GM10248 (cell line): ENCODE measurements around the gene ADGRG3.

Experiments used
- CTCF ChIA-PET: fragments of 300-600 bp; sonication (Branson Sonifier 250); formaldehyde crosslinking; extraction: SDS; loops from one replicate; lab custom pipeline; 2021; ENCODE audit warnings: antibody characterized with exemption; lab: Yijun Ruan, JAX
- POLR2A ChIA-PET: fragments of 350-650 bp; sonication (Branson Sonifier 250); formaldehyde crosslinking; extraction: SDS; loops from one replicate; lab custom pipeline; 2020; ENCODE audit warnings: antibody characterized with exemption; lab: Yijun Ruan, JAX
- DNase-seq: peaks from one replicate; pipeline ENCODE4 v3.0.0; 2012; ENCODE audit errors: extremely low spot score
- TF ChIP-seq, protein P1 (sequence below): IDR thresholded peaks from 2 replicates; pipeline ENCODE4 v1.5.1; 2012; ENCODE audit warnings: mild to moderate bottlenecking, low read depth; ENCODE audit errors: extremely low read depth, missing control alignments, control extremely low read depth

The ADGRG3 gene

DNA sequence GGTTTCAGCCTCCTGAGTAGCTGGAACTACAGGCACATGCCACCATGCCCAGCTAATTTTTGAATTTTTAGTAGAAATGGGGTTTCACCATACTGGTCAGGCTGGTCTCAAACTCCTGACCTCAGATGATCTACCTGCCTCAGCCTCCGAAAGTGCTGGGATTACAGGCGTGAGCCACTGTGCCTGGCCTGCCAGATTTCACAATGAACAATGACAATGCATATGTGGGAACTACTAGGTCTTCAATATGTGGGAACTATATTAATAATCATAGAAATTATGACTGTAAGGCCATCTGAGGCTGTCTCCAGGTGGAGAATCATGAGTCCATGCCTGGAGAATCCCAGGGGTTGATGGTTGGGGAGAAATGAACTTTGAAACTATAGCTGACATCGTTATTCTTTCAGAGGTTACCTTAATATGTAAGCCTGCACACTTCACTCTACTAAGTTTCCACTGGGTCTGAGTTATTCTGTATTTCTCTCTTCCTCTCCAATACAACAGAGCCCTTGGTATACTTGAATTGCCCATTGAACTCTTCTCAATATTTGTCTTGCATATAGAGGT, 19.3 kb downstream of the ADGRG3 start:
- no peak for DNase-seq
- TF ChIP-seq, protein P1, sequence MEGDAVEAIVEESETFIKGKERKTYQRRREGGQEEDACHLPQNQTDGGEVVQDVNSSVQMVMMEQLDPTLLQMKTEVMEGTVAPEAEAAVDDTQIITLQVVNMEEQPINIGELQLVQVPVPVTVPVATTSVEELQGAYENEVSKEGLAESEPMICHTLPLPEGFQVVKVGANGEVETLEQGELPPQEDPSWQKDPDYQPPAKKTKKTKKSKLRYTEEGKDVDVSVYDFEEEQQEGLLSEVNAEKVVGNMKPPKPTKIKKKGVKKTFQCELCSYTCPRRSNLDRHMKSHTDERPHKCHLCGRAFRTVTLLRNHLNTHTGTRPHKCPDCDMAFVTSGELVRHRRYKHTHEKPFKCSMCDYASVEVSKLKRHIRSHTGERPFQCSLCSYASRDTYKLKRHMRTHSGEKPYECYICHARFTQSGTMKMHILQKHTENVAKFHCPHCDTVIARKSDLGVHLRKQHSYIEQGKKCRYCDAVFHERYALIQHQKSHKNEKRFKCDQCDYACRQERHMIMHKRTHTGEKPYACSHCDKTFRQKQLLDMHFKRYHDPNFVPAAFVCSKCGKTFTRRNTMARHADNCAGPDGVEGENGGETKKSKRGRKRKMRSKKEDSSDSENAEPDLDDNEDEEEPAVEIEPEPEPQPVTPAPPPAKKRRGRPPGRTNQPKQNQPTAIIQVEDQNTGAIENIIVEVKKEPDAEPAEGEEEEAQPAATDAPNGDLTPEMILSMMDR, result no peak
- ChIA-PET CTCF (no interaction called here), POLR2A (no interaction called here)

DNA sequence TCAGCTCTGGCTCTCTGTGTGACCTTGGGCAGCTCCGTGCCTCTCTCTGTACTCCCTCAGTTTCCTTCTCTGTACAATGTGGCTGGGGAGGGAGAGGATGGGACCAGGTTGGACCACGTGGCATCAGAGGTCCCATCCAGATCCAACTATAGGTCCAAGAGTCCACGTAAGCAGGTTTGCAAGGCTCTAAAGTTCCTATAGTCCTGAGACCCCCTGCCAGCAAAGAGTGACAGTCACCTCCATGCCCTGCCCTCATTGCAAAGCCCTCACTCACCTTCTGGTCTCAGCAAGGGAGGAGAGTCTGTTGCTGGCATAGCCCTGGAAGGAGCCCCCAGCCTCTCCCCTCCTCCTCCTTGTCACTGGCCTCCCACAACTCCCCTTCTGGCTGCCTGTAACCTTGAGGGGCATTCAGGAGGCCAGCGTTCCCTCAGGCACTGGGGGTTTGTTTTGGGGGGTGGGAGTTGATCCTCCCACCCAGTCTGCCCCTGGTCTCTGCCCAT, 20.4 kb downstream of the ADGRG3 start:
- ChIA-PET CTCF (interaction anchor here (2.9 kb wide), 1 partner anchor 112 kb away, joined by 7 read pairs; no protein-coding TSS in a partner anchor), POLR2A (no interaction called here)
- no peak for DNase-seq
- TF ChIP-seq, protein P1, result no peak

DNA sequence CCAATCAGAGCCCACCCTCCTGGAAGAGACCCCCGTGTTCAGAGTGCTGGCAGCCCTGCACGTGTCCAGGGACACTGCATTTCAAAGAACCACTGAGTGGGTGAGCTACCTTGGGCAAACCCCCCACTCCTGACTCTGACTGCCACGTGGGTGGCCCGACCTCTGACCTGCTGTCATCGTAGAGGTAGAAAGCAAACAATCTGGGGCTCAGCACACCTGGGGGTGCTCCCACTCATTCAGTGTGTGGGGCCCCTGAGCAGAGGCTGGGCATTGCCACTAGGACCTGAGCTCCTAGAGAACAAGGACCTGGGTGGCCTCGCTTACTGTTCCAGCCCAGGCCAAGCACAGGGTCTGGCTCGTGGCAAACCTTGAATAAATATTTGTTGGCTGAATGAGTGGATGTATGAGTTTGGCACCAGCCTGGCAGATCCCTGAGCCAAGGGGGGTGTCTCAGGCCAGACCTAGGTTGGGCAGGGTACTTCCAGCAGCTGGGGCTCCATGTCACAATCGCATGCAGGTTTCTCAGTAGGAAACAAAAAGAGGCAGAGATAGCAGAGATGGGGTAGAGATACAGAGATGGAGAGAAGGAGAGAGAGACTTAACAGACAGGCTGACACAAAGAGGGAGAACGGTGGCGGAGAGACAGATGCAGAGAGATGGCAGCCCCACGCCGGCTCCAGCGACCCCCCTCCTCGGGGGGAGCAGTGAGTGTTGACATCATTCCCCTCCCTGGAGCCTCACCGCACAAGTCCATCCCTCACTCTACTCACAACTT, 21.1 kb downstream of the ADGRG3 start:
- ChIA-PET POLR2A (no interaction called here), CTCF (interaction anchor here (1.1 to 2.9 kb wide), 3 partner anchors 23 to 113 kb away, joined by 3 to 8 read pairs (median 7); no protein-coding TSS in a partner anchor)
- no peak for DNase-seq
- TF ChIP-seq, protein P1, result no peak

DNA sequence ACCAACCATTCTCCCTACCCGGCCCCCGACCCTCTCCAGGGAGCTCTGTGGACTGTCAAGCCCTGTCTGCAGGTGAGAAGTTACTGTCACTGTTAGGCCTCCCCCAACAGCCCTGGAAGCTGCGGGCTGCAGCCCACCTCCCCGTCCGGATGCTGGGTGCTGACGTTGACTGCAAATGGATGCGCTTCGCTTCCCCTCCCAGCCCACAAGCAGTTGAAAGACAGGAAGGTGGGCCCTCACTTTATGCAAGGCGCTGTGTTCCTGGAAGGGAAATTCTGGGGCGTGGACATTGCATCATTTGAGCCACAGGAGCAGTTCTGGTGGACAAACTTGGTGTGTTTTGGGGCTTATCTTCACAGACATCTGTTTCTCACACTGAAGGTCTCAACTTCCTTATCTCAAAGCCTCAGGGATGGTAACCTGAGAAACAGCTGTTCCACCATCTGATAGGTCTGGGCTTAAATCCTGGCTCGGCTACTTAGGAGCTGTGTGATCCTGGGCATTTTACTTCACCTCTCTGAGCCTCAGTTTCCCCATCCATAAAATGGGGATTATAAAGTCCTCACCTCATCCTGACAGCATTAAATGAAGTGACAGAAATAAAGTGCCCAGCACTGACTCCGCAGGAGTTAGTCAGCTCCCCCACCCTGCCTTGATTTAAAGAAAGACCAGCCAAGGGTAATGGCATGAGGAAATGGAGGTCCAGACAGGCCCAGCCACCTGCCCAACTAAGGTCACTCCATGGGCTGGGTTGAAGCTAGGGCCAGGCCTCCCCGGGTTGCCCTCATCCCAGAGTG, 21.9 kb downstream of the ADGRG3 start:
- TF ChIP-seq, protein P1, result no peak
- CTCF ChIA-PET, result interaction anchor here (0.8 to 2.9 kb wide), 4 partner anchors 23 to 170 kb away, joined by 3 to 8 read pairs (median 5); no protein-coding TSS in a partner anchor

DNA sequence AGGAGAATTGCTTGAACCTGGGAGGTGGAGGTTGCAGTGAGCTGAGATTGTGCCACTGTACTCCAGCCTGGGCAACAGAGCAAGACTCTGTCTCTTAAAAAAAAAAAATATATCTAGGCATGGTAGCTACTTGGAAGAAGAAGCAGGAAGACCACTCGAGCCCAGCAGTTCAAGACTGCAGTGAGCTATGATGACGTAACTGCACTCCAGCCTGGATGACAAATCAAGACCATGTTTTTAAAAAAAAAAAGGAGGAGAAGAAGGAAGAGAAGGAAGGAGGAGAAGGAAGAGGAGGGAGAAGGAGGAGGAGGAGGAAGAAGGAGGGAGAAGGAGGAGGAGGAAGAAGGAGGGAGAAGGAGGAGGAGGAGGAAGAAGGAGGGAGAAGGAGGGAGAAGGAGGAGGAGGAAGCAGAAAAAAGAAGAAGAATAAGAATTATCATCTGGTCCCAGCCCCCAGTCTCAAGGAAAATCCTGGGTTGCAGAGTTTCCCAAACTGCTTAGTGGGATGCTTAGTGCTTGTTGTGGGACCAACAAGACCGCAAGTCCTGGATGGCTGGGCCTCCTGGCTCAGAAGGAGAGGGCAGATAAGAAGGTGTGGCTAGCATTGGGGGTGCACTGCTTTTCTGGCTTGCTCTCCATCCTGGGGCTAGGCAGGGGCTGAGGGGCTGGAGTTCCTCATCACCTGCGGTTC, 22.8 kb downstream of the ADGRG3 start:
- CTCF ChIA-PET, result interaction anchor here (2.0 to 2.9 kb wide), 2 partner anchors 43 to 115 kb away, joined by 7 to 8 read pairs; no protein-coding TSS in a partner anchor
- TF ChIP-seq, protein P1, result no peak
- POLR2A ChIA-PET, result no interaction called here
- no peak for DNase-seq

More for the DNA sequence above, 21.9 kb downstream of the ADGRG3 start:
- DNase-seq, result peak; percentile 76
- POLR2A ChIA-PET, result no interaction called here
